IMR-90 (cell line): Measurements from ENCODE around the gene HSPB9. TPM values are rescaled to one million over a fixed set of nuclear protein-coding genes. Genes with fewer than 3 reads are reported as not detected.

Experiments used
- ATAC-seq: fragments of 200-7000 bp; cut with Tn5 transposase; 2 replicates; pipeline ENCODE4 v1.9.1; 2020; ENCODE audit warnings: low read depth, mild to moderate bottlenecking, moderate library complexity
- BruUV-seq: library from RNA; stranded (reverse); fragments of 400-500 nt; replicated peaks from 2 replicates; lab custom pipeline; 2021; lab: Mats Ljungman, UMichigan
- CTCF ChIA-PET: fragments of 300-600 bp; formaldehyde crosslinking; extraction: SDS; loops from one replicate; lab custom pipeline; 2021; ENCODE audit warnings: antibody characterized with exemption; lab: Yijun Ruan, JAX
- POLR2A ChIA-PET: fragments of 300-600 bp; sonication (Branson Sonifier 250); formaldehyde crosslinking; loops from one replicate; lab custom pipeline; 2022; ENCODE audit warnings: antibody characterized with exemption; ENCODE audit not compliant: unreplicated experiment; lab: Charles Lee
- DNase-seq: peaks from one replicate; pipeline ENCODE4 v3.0.0; 2013
- H2AFZ ChIP-seq: replicated peaks from 2 replicates; pipeline ENCODE3; 2013; ENCODE audit warnings: low read length, mild to moderate bottlenecking; ENCODE audit not compliant: poor library complexity
- H2AK5ac ChIP-seq: 2 replicates; pipeline ENCODE4 v1.6.1; 2013; ENCODE audit warnings: low read depth, low read length, inconsistent platforms
- H2AK9ac ChIP-seq: replicated peaks from 2 replicates; pipeline ENCODE3; 2013; ENCODE audit warnings: mild to moderate bottlenecking, low read depth, low read length, moderate library complexity; ENCODE audit not compliant: poor library complexity
- H2BK120ac ChIP-seq: 2 replicates; pipeline ENCODE4 v1.6.1; 2013; ENCODE audit warnings: low read depth, low read length, inconsistent platforms
- H2BK15ac ChIP-seq: 3 replicates; pipeline ENCODE4 v1.6.1; 2013; ENCODE audit warnings: low read depth, low read length, inconsistent platforms
- H2BK20ac ChIP-seq: 2 replicates; pipeline ENCODE4 v1.6.1; 2013; ENCODE audit warnings: low read depth, mild to moderate bottlenecking, inconsistent platforms, low read length, moderate library complexity
- H2BK5ac ChIP-seq: 2 replicates; pipeline ENCODE4 v1.6.1; 2013; ENCODE audit warnings: mild to moderate bottlenecking, low read depth, low read length, inconsistent platforms; ENCODE audit not compliant: poor library complexity, severe bottlenecking
- H3K14ac ChIP-seq: replicated peaks from 2 replicates; pipeline ENCODE4 v1.6.1; 2013; ENCODE audit warnings: low read depth, low read length, inconsistent platforms
- H3K18ac ChIP-seq: 2 replicates; pipeline ENCODE4 v1.6.1; 2013; ENCODE audit warnings: low read depth, low read length, control low read depth
- H3K23ac ChIP-seq: 2 replicates; pipeline ENCODE4 v1.6.1; 2013; ENCODE audit warnings: low read depth, low read length, inconsistent platforms
- H3K27ac ChIP-seq: 2 replicates; pipeline ENCODE4 v1.5.1; 2013; ENCODE audit warnings: mild to moderate bottlenecking, control low read depth, low read length; ENCODE audit not compliant: insufficient read depth
- H3K27me3 ChIP-seq: 2 replicates; pipeline ENCODE4 v1.6.1; 2013; ENCODE audit warnings: low read length; ENCODE audit not compliant: control insufficient read depth, insufficient read depth
- H3K36me3 ChIP-seq: 2 replicates; pipeline ENCODE4 v1.6.1; 2013; ENCODE audit warnings: low read length, mixed read lengths; ENCODE audit not compliant: control insufficient read depth, insufficient read depth
- H3K4ac ChIP-seq: 2 replicates; pipeline ENCODE4 v1.6.1; 2013; ENCODE audit warnings: low read depth, low read length, inconsistent platforms
- H3K4me1 ChIP-seq: 2 replicates; pipeline ENCODE4 v1.6.1; 2013; ENCODE audit warnings: low read length, mixed read lengths; ENCODE audit not compliant: control insufficient read depth, insufficient read depth
- H3K4me2 ChIP-seq: 2 replicates; pipeline ENCODE4 v1.6.1; 2013; ENCODE audit warnings: low read depth, mild to moderate bottlenecking, control low read depth, low read length, moderate library complexity
- H3K4me3 ChIP-seq: 2 replicates; pipeline ENCODE4 v1.5.1; 2013; ENCODE audit warnings: low read depth, mild to moderate bottlenecking, control low read depth, low read length, moderate library complexity; ENCODE audit not compliant: insufficient read depth
- H3K56ac ChIP-seq: 2 replicates; pipeline ENCODE4 v1.6.1; 2013; ENCODE audit warnings: low read length, inconsistent platforms; ENCODE audit not compliant: insufficient read depth; ENCODE audit errors: extremely low read depth
- H3K79me1 ChIP-seq, 2 experiments: 2 replicates each; pipeline ENCODE4 v1.6.1; 2013; ENCODE audit warnings: low read length in 2 of 2, inconsistent platforms in 1 of 2, low read depth in 1 of 2
- H3K9ac ChIP-seq: 2 replicates; pipeline ENCODE4 v1.6.1; 2013; ENCODE audit warnings: low read depth, low read length, control low read depth
- H3K9me1 ChIP-seq: 2 replicates; pipeline ENCODE4 v1.6.1; 2013; ENCODE audit warnings: low read length, inconsistent platforms; ENCODE audit not compliant: insufficient read depth
- H3K9me3 ChIP-seq: 2 replicates; pipeline ENCODE4 v1.6.1; 2013; ENCODE audit warnings: low read length; ENCODE audit not compliant: control insufficient read depth, insufficient read depth
- H4K20me1 ChIP-seq: 2 replicates; pipeline ENCODE4 v1.6.1; 2013; ENCODE audit warnings: low read length, inconsistent platforms; ENCODE audit not compliant: insufficient read depth
- H4K5ac ChIP-seq: 2 replicates; pipeline ENCODE4 v1.6.1; 2013; ENCODE audit warnings: mild to moderate bottlenecking, low read depth, low read length, control low read depth
- H4K8ac ChIP-seq, 2 experiments: 2 replicates each; pipeline ENCODE4 v1.6.1; 2013; ENCODE audit warnings: low read depth in 2 of 2, low read length in 2 of 2, control low read depth in 1 of 2, inconsistent platforms in 1 of 2
- H4K91ac ChIP-seq: 2 replicates; pipeline ENCODE4 v1.6.1; 2013; ENCODE audit warnings: low read depth, low read length, inconsistent platforms; ENCODE audit not compliant: insufficient read depth
- BHLHE40 ChIP-seq: fragments of 150-350 bp; IDR thresholded peaks from 2 replicates; pipeline ENCODE4 v1.6.1; 2016; ENCODE audit warnings: mild to moderate bottlenecking, low read depth, low read length
- CEBPB ChIP-seq: IDR thresholded peaks from 2 replicates; pipeline ENCODE4 v1.6.1; 2012; ENCODE audit warnings: low read depth, low read length, improper control_type of control experiment
- CHD1 ChIP-seq: IDR thresholded peaks from 2 replicates; pipeline ENCODE4 v1.6.1; 2012; ENCODE audit warnings: low read depth, low read length, improper control_type of control experiment
- FOS ChIP-seq: fragments of 150-350 bp; IDR thresholded peaks from 2 replicates; pipeline ENCODE4 v1.6.1; 2016; ENCODE audit warnings: low read depth, low read length
- MAFK ChIP-seq: IDR thresholded peaks from 2 replicates; pipeline ENCODE4 v1.6.1; 2012; ENCODE audit warnings: low read depth, low read length, improper control_type of control experiment
- MAZ ChIP-seq: IDR thresholded peaks from 2 replicates; pipeline ENCODE4 v1.6.1; 2012; ENCODE audit warnings: low read depth, mild to moderate bottlenecking, low read length, improper control_type of control experiment, moderate library complexity, borderline replicate concordance
- MXI1 ChIP-seq: IDR thresholded peaks from 2 replicates; pipeline ENCODE4 v1.6.1; 2012; ENCODE audit warnings: low read depth, mild to moderate bottlenecking, low read length, moderate library complexity, borderline replicate concordance
- NFE2L2 ChIP-seq: fragments of 150-350 bp; IDR thresholded peaks from 2 replicates; pipeline ENCODE4 v1.6.1; 2016; ENCODE audit warnings: low read depth, mild to moderate bottlenecking, low read length
- POLR2A ChIP-seq: IDR thresholded peaks from 2 replicates; pipeline ENCODE4 v1.6.1; 2012; ENCODE audit warnings: mild to moderate bottlenecking, low read depth, low read length
- RAD21 ChIP-seq: IDR thresholded peaks from 2 replicates; pipeline ENCODE4 v1.6.1; 2012; ENCODE audit warnings: low read length, improper control_type of control experiment
- RCOR1 ChIP-seq: IDR thresholded peaks from 2 replicates; pipeline ENCODE4 v1.6.1; 2012; ENCODE audit warnings: mild to moderate bottlenecking, low read length, improper control_type of control experiment; ENCODE audit not compliant: insufficient replicate concordance
- RFX5 ChIP-seq: IDR thresholded peaks from 2 replicates; pipeline ENCODE4 v1.8.0; 2012; ENCODE audit warnings: low read depth, mild to moderate bottlenecking, low read length, moderate library complexity
- SMC3 ChIP-seq: fragments of 150-350 bp; IDR thresholded peaks from 2 replicates; pipeline ENCODE4 v1.6.1; 2016; ENCODE audit warnings: low read depth, mild to moderate bottlenecking, antibody characterized with exemption, low read length, moderate library complexity
- WGBS, 2 experiments: methylation state at CpG; one replicate each; pipeline versions ENCODE4 v1.1.5 to v1.1.7; 2013; ENCODE audit warnings: missing lambda C conversion rate in 2 of 2; ENCODE audit not compliant: insufficient read length in 1 of 2; ENCODE audit errors: extremely low coverage in 2 of 2; 5-methylcytosine and 5-hydroxymethylcytosine counted together
- dilution Hi-C: fragments of 300-500 bp; cut with HindIII; formaldehyde crosslinking; loops from one replicate; pipeline ENCODE4 v1.14.3; 2018; ENCODE audit warnings: low sequenced_read_pairs; ENCODE audit not compliant: unreplicated experiment
- in situ Hi-C: fragments of 300-500 bp; cut with MboI; formaldehyde crosslinking; loops from 3 replicates; pipeline ENCODE4 v1.14.3; 2019; ENCODE audit warnings: low sequenced_read_pairs, inconsistent platforms, mixed read lengths
- intact Hi-C: fragments of 100-400 bp; cut with micrococcal nuclease; formaldehyde crosslinking; loops from 2 replicates; pipeline ENCODE4 v1.10.0; 2022
- polyA plus RNA-seq, 3 experiments: library from polyadenylated mRNA; depleted of rRNA; stranded (reverse); fragments of >200 nt; gene quantifications; 2 replicates each; pipeline ENCODE4 v1.2.3, GENCODE V29; 2012; ENCODE audit warnings: low replicate concordance in 1 of 3
- total RNA-seq: library from RNA; depleted of rRNA; stranded (reverse); fragments of >200 nt; gene quantifications from 2 replicates; pipeline ENCODE4 v1.2.3, GENCODE V29; 2012
- TF ChIP-seq, protein P1 (sequence below): fragments of 150-350 bp; IDR thresholded peaks from 2 replicates; pipeline ENCODE4 v1.6.1; 2017; ENCODE audit warnings: mild to moderate bottlenecking, antibody characterized with exemption, low read length, low read depth
- TF ChIP-seq, protein P2 (sequence below): conservative IDR thresholded peaks from 2 replicates; pipeline ENCODE4 v1.5.1; 2012; ENCODE audit warnings: mild to moderate bottlenecking, low read depth, low read length, improper control_type of control experiment
- TF ChIP-seq, protein P3 (sequence below): fragments of 150-350 bp; IDR thresholded peaks from 2 replicates; pipeline ENCODE4 v1.6.1; 2016; ENCODE audit warnings: low read depth, mild to moderate bottlenecking, low read length, moderate library complexity, borderline replicate concordance

HSPB9 gene
- total and polyA plus RNA-seq, 2 of the 4 experiments (the other 2 are of a cell fraction) = not detected

DNA sequence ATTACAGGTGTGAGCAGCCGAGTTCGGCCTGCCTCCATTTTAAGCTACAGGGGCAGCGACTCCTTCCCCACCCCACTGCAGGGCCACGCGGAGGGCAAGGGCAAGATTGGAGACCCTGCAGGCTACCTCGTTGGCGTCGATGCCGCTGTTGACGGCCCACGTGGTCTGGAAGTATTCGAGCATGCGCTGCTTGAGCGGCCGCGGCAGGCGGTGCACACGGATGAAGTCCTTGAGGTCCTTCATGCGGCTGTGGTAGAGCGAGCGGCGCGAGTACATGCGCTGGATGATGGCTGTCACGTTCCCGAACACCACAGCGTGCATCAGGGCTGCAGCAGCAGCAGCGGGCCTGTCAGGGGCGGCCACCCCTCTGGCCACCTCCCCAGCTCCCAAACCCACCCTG is 46.7 kb downstream of the HSPB9 start:
- Histone ChIP-seq H3K18ac (no peak overlapping the region), H4K20me1 (no peaks in the 10 kb centered on the region), H3K9me1 (no peaks in the 10 kb centered on the region), H4K91ac (no peak overlapping the region), H2AFZ (no peak overlapping the region), H2BK20ac (no peak overlapping the region), H3K23ac (no peak overlapping the region), H3K14ac (no peak overlapping the region), H3K27ac (no peak overlapping the region), H3K9me3 (no peaks in the 10 kb centered on the region), H3K9ac (no peak overlapping the region), H2BK5ac (no peak overlapping the region), H4K8ac (no peak overlapping the region), H2AK5ac (no peak overlapping the region), H2BK15ac (no peak overlapping the region), H3K4me3 (no peak overlapping the region), H2BK120ac (no peak overlapping the region), H3K27me3 (peaks cover 41% of the 10 kb centered on the region), H3K4ac (no peak overlapping the region), H3K36me3 (no peaks in the 10 kb centered on the region), H3K79me1 (no peaks in the 10 kb centered on the region), H3K4me2 (no peak overlapping the region), H4K5ac (no peak overlapping the region), H3K4me1 (no peaks in the 10 kb centered on the region), H2AK9ac (no peak overlapping the region), H3K56ac (no peak overlapping the region)
- TF ChIP-seq FOS (no peak), CEBPB (no peak), RAD21 (no peak), RCOR1 (no peak), MAZ (no peak), CHD1 (no peak), RFX5 (no peak), BHLHE40 (no peak), NFE2L2 (no peak), POLR2A (no peak), MXI1 (no peak), MAFK (no peak), SMC3 (no peak)
- TF ChIP-seq, protein P1, sequence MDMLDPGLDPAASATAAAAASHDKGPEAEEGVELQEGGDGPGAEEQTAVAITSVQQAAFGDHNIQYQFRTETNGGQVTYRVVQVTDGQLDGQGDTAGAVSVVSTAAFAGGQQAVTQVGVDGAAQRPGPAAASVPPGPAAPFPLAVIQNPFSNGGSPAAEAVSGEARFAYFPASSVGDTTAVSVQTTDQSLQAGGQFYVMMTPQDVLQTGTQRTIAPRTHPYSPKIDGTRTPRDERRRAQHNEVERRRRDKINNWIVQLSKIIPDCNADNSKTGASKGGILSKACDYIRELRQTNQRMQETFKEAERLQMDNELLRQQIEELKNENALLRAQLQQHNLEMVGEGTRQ = no peak
- TF ChIP-seq, protein P2, sequence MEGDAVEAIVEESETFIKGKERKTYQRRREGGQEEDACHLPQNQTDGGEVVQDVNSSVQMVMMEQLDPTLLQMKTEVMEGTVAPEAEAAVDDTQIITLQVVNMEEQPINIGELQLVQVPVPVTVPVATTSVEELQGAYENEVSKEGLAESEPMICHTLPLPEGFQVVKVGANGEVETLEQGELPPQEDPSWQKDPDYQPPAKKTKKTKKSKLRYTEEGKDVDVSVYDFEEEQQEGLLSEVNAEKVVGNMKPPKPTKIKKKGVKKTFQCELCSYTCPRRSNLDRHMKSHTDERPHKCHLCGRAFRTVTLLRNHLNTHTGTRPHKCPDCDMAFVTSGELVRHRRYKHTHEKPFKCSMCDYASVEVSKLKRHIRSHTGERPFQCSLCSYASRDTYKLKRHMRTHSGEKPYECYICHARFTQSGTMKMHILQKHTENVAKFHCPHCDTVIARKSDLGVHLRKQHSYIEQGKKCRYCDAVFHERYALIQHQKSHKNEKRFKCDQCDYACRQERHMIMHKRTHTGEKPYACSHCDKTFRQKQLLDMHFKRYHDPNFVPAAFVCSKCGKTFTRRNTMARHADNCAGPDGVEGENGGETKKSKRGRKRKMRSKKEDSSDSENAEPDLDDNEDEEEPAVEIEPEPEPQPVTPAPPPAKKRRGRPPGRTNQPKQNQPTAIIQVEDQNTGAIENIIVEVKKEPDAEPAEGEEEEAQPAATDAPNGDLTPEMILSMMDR = no peak
- TF ChIP-seq, protein P3, sequence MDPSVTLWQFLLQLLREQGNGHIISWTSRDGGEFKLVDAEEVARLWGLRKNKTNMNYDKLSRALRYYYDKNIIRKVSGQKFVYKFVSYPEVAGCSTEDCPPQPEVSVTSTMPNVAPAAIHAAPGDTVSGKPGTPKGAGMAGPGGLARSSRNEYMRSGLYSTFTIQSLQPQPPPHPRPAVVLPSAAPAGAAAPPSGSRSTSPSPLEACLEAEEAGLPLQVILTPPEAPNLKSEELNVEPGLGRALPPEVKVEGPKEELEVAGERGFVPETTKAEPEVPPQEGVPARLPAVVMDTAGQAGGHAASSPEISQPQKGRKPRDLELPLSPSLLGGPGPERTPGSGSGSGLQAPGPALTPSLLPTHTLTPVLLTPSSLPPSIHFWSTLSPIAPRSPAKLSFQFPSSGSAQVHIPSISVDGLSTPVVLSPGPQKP = no peak
- DNase-seq = no peak
- in situ Hi-C loops = no loop called here
- no TSS peak for BruUV-seq
- ATAC-seq = no peak
- 91% methylated on average over 19 of the region's 29 CpGs; no CpG with 5 or more reads in 1 of the 2 experiments for WGBS, 2 experiments
- ChIA-PET CTCF (no interaction called here), POLR2A (no interaction called here)
- intact Hi-C loops = no loop called here
- dilution Hi-C loops = no loop called here
